Measurements from ENCODE around the gene OR51S1.
"Not testable (repeated sequence)": the region's sequence is repeated elsewhere in the genome, so short reads cannot be mapped to it uniquely, and the experiment has no call there.

The OR51S1 gene, protein sequence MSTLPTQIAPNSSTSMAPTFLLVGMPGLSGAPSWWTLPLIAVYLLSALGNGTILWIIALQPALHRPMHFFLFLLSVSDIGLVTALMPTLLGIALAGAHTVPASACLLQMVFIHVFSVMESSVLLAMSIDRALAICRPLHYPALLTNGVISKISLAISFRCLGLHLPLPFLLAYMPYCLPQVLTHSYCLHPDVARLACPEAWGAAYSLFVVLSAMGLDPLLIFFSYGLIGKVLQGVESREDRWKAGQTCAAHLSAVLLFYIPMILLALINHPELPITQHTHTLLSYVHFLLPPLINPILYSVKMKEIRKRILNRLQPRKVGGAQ

DNA sequence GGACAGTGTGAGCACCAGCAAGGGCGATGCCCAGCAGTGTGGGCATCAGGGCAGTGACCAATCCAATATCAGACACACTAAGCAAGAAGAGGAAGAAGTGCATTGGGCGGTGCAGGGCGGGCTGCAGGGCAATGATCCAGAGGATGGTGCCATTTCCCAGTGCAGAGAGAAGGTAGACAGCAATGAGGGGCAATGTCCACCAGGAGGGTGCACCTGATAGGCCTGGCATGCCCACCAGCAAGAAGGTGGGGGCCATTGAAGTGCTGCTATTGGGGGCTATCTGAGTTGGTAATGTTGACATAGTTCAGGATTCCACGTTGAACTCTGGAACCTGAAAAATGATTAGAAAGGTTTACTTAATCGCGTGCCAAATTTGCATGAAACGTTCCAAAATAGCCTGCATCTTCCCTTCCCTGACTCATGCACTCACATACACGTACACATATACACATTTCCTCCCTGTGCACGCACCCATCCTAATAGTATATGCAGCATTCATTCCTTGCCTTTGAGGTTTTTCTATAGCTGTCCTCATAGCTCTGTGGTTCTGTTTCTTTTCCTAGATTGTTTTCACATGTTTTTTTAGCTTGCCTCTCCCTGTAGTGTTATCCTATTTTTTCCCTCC is at the start of gene OR51S1:
OR51S1 (minus strand) TSS at position 301 of the 625 bp plus-strand sequence; CDS start at position 301, 0 bp downstream.
- no peaks in the 10 kb centered on the region for H3K9me3 Mint-ChIP-seq
- no peak within 1 kb of the TSS for H3K27ac Mint-ChIP-seq
- H3K27me3 Mint-ChIP-seq, result peaks cover 10% of the 10 kb centered on the region
- no peaks in the 10 kb centered on the region for H3K36me3 Mint-ChIP-seq (ENCODE audit: low read depth)
- no peak within 1 kb of the TSS for H3K4me3 Mint-ChIP-seq
- H3K4me1 Mint-ChIP-seq (ENCODE audit: low read depth), result no peaks in the 10 kb centered on the region

DNA sequence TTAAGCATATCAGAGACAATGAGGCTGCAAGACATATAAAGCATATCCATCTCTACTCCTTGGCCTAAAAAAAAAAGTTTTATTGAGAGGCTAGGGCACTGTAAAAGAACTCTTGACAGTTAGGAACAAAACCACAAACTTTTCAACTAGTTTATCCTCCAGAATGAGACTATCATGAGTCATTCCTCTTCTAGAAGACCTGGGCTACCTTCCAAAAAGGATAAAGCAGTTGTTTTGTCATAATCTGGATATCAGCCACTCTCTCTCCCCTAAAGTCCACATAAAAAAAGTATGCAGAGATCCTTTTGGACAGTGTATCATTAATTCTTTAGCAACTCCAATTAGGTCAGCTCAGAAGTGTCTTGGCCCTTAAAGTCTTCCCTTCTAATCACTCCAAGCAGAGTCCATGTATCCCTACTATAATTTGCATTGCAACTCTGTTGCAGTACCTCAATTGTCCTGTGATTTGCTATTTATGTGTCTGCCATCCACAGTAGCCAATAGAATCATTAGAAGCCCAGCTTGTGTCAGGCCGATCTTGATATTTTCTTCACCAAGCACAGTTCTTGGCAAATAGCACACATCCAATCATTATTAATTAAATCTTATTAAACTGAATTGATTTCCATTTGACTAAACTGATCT is 43.1 kb upstream of the OR51S1 start:
- H3K27me3 Mint-ChIP-seq, result peaks cover 16% of the 10 kb centered on the region
- no peaks in the 10 kb centered on the region for H3K36me3 Mint-ChIP-seq (ENCODE audit: low read depth)
- H3K4me1 Mint-ChIP-seq (ENCODE audit: low read depth), result no peaks in the 10 kb centered on the region
- H3K27ac Mint-ChIP-seq, result no peak overlapping the region
- H3K4me3 Mint-ChIP-seq, result no peak overlapping the region
- H3K9me3 Mint-ChIP-seq, result peaks cover 4% of the 10 kb centered on the region

DNA sequence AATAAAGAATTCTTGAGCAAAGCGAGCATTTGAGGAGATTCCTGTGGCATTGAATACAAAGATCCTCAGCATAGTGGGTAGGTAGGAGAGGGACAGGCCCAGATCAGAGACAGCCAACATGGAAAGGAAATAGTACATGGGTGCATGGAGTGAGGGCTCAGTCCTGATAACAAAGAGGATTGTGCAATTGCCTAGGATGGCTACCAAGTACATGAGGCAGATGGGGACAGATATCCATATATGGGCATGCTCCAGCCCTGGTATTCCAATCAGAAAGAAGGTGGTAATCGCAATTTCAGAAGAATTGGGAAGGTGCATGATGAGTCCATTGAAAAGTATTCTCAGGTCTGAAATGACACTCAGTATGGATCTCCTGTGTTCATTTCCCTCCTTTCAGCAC is 41.3 kb upstream of the OR51S1 start:
- H3K4me1 Mint-ChIP-seq (ENCODE audit: low read depth), result no peaks in the 10 kb centered on the region
- peaks cover 11% of the 10 kb centered on the region for H3K27me3 Mint-ChIP-seq
- H3K9me3 Mint-ChIP-seq, result peaks cover 4% of the 10 kb centered on the region
- no peaks in the 10 kb centered on the region for H3K36me3 Mint-ChIP-seq (ENCODE audit: low read depth)
- no peak overlapping the region for H3K4me3 Mint-ChIP-seq
- H3K27ac Mint-ChIP-seq, result no peak overlapping the region

DNA sequence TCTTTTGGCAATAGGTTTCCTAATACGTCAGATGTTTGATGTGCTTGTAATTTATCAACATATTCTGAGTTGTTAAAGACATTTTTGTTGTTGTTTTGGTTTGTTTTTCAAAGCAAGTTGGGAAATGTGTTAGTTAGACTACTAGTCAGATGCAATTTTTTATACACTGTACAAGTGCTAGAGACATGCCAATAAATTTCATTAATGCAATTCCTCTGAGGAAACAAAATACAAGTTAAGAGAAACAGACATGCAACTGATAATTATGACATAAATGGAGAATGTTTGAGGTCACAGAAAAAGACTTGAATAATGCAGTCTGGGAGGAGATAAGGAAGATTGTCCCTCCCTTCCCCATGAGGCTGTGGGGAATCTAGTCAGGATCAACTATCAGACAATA is 38.6 kb upstream of the OR51S1 start:
- peaks cover 4% of the 10 kb centered on the region for H3K9me3 Mint-ChIP-seq
- no peaks in the 10 kb centered on the region for H3K4me1 Mint-ChIP-seq (ENCODE audit: low read depth)
- no peak overlapping the region for H3K27ac Mint-ChIP-seq

DNA sequence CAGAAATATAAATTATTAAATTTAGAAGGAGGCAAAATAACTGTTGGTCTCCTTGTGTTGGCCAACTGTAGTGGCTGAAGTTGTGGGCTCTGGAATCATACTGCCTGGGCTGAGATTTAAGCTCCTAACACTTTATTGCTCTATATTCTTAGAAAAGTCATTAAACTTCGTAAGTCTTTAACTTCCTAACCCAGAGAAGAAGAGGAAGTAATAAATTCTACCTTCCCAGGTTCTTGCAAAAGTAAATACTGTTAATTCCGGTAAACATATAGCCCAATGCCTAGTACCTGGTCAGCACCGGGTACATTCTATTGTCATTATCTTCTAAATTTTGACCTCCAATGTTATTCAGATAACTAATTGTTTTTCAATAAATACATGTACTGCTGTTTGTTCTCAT is 37.2 kb upstream of the OR51S1 start:
- Mint-ChIP-seq H3K9me3 (peaks cover 4% of the 10 kb centered on the region), H3K27ac (no peak overlapping the region), H3K4me3 (no peak overlapping the region), H3K27me3 (peaks cover 4% of the 10 kb centered on the region), H3K36me3 (ENCODE audit: low read depth) (no peaks in the 10 kb centered on the region), H3K4me1 (ENCODE audit: low read depth) (no peaks in the 10 kb centered on the region)

More for the DNA sequence above, 38.6 kb upstream of the OR51S1 start:
- no peak overlapping the region for H3K4me3 Mint-ChIP-seq
- H3K36me3 Mint-ChIP-seq (ENCODE audit: low read depth), result no peaks in the 10 kb centered on the region
- H3K27me3 Mint-ChIP-seq, result peaks cover 7% of the 10 kb centered on the region

DNA sequence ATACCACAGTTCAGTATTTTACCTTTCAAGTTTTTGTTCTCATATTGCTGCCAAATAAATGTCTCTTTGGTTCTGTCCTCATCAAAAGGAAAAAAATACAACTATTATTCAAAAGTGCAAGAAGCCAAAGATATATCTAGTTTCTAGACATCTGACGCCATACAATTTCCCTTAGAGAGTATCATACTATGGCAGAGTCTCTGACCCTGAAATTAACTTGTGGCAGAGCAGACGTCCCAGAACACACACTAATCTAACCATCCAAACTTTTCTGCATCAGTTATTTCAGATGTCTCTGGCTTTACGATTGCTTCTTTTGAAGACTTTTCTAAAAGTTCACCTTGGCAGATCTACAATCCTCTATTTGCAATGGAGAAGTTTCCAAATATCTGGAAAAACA is 35.4 kb upstream of the OR51S1 start:
- peaks cover 4% of the 10 kb centered on the region for H3K27me3 Mint-ChIP-seq
- H3K4me1 Mint-ChIP-seq (ENCODE audit: low read depth), result no peaks in the 10 kb centered on the region
- H3K36me3 Mint-ChIP-seq (ENCODE audit: low read depth), result no peaks in the 10 kb centered on the region
- peaks cover under 1% of the 10 kb centered on the region for H3K9me3 Mint-ChIP-seq
- H3K27ac Mint-ChIP-seq, result no peak overlapping the region
- H3K4me3 Mint-ChIP-seq, result no peak overlapping the region

DNA sequence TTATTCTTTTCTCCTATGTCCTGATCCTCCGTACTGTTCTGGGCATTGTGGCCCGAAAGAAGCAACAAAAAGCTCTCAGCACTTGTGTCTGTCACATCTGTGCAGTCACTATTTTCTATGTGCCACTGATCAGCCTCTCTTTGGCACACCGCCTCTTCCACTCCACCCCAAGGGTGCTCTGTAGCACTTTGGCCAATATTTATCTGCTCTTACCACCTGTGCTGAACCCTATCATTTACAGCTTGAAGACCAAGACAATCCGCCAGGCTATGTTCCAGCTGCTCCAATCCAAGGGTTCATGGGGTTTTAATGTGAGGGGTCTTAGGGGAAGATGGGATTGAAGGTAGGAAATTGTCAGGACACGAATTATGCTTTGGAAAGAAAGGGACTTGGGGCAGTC is 33.5 kb upstream of the OR51S1 start:
- no peak overlapping the region for H3K4me3 Mint-ChIP-seq
- H3K27me3 Mint-ChIP-seq, result peaks cover 1% of the 10 kb centered on the region
- no peaks in the 10 kb centered on the region for H3K9me3 Mint-ChIP-seq
- no peaks in the 10 kb centered on the region for H3K36me3 Mint-ChIP-seq (ENCODE audit: low read depth)
- H3K4me1 Mint-ChIP-seq (ENCODE audit: low read depth), result no peaks in the 10 kb centered on the region
- no peak overlapping the region for H3K27ac Mint-ChIP-seq

DNA sequence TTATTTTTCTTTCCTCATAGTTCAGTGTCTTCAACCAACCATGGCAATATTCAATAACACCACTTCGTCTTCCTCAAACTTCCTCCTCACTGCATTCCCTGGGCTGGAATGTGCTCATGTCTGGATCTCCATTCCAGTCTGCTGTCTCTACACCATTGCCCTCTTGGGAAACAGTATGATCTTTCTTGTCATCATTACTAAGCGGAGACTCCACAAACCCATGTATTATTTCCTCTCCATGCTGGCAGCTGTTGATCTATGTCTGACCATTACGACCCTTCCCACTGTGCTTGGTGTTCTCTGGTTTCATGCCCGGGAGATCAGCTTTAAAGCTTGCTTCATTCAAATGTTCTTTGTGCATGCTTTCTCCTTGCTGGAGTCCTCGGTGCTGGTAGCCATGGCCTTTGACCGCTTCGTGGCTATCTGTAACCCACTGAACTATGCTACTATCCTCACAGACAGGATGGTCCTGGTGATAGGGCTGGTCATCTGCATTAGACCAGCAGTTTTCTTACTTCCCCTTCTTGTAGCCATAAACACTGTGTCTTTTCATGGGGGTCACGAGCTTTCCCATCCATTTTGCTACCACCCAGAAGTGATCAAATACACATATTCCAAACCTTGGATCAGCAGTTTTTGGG is 33.0 kb upstream of the OR51S1 start, which contains the start of gene OR51T1:
OR51T1 (plus strand) TSS at position 41 of the 641 bp plus-strand sequence; CDS start at position 41, 0 bp downstream.
- no peak within 1 kb of the TSS for H3K27ac Mint-ChIP-seq
- no peaks in the 10 kb centered on the region for H3K9me3 Mint-ChIP-seq
- H3K36me3 Mint-ChIP-seq (ENCODE audit: low read depth), result no peaks in the 10 kb centered on the region
- H3K4me1 Mint-ChIP-seq (ENCODE audit: low read depth), result no peaks in the 10 kb centered on the region
- H3K27me3 Mint-ChIP-seq, result no peaks in the 10 kb centered on the region
- no peak within 1 kb of the TSS for H3K4me3 Mint-ChIP-seq

DNA sequence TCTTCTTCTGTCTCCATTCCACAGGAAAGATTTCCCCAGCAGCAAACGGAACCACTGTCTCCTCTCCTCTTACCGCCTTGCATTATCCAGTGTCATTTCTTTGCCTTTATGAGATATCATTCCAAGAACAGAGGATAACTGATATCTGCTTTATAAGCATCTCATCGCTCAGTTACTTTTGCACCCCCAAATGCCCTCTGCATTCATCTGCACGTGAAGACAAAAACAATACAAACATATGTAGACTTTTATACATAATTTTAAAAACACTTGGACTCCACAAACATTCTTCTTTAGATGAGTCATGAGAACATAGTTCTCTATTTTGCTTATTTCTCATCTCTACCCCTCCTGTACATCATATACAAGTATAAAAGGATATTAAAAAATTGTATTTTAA is 32.2 kb upstream of the OR51S1 start:
- no peak overlapping the region for H3K4me3 Mint-ChIP-seq
- H3K9me3 Mint-ChIP-seq, result no peaks in the 10 kb centered on the region
- no peak overlapping the region for H3K27ac Mint-ChIP-seq
- no peaks in the 10 kb centered on the region for H3K27me3 Mint-ChIP-seq
- H3K4me1 Mint-ChIP-seq (ENCODE audit: low read depth), result no peaks in the 10 kb centered on the region
- H3K36me3 Mint-ChIP-seq (ENCODE audit: low read depth), result no peaks in the 10 kb centered on the region

DNA sequence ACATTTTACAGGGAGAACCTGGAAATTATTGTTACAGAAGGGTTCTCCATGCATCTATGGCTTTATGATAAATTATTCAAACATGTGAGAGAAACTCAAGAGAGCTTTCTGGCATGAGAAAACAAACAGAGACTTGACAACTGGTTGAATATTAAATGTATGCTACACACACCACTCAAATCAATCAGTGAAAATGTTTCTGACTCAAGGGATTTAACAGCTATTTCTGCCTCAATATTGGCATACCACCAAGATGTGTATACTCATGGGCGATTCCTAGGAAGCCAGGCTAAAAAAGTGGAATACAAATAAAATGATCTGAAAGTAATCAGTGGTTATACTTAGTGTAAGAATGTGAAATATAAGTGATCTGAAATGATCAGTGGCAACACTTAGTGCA is 16.8 kb upstream of the OR51S1 start:
- Mint-ChIP-seq H3K9me3 (no peaks in the 10 kb centered on the region), H3K4me1 (ENCODE audit: low read depth) (no peaks in the 10 kb centered on the region), H3K27ac (no peak overlapping the region), H3K27me3 (no peaks in the 10 kb centered on the region), H3K4me3 (no peak overlapping the region), H3K36me3 (ENCODE audit: low read depth) (no peaks in the 10 kb centered on the region)

DNA sequence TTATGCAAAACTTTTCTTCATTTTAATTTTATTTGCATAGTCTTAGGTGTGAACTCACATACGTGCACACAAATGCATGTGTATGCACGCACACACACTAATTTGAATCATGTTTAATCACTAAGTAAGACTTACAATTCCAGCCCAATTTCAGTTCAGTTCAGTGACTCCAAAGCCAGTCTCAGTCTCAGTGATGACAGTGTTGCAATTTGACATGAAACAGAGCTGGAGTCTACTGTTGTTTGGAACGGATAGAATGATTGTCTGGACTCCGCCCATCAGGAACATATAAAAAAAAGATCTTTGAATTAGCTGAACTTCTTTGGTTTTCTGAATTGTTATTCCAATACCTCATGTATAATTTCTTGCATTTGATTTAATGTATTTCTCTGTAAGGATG is 14.9 kb upstream of the OR51S1 start:
- Mint-ChIP-seq H3K27ac (no peak overlapping the region), H3K9me3 (no peaks in the 10 kb centered on the region), H3K4me1 (ENCODE audit: low read depth) (no peaks in the 10 kb centered on the region), H3K36me3 (ENCODE audit: low read depth) (no peaks in the 10 kb centered on the region), H3K4me3 (no peak overlapping the region), H3K27me3 (no peaks in the 10 kb centered on the region)

DNA sequence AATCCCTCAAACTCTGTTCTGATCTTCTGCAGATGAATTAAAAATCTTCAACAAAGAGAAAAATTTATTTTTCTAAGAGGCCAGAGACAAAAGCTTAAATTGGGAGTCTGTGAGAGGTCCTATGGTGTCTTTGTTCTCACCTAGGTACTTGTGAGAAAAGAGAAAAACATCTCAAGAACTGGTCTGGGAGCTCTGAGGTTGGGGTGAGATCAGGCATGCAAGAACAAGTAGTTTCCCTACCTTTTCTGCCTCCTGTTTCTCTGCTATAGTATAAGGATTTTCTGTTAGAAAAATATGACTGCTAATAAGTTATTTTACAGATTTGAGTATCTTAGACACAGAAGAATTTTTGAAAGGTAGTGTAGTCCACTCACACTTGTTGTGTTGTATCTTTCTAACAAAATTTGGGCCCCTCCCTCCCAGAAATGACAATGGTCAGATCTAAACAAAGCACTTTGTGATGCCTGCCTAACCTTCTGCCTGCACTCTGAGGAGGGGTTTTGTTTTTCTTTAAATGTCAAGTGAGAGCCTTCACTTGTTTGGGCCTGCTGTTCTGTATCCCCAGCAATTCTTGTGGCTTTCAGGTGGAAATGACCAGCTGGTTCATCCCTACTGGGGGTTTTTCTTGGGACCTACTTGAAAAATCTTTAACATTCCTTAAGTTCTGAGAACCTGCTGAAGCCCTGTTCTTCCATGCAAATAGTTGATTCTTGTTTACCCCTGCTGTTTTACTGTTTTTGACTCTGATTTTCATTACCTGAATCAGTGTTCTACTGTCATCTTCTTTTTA is 13.6 kb upstream of the OR51S1 start:
- H3K27ac Mint-ChIP-seq, result no peak overlapping the region
- H3K27me3 Mint-ChIP-seq, result no peaks in the 10 kb centered on the region
- H3K4me3 Mint-ChIP-seq, result no peak overlapping the region
- no peaks in the 10 kb centered on the region for H3K4me1 Mint-ChIP-seq (ENCODE audit: low read depth)
- H3K36me3 Mint-ChIP-seq (ENCODE audit: low read depth), result no peaks in the 10 kb centered on the region
- H3K9me3 Mint-ChIP-seq, result no peaks in the 10 kb centered on the region

DNA sequence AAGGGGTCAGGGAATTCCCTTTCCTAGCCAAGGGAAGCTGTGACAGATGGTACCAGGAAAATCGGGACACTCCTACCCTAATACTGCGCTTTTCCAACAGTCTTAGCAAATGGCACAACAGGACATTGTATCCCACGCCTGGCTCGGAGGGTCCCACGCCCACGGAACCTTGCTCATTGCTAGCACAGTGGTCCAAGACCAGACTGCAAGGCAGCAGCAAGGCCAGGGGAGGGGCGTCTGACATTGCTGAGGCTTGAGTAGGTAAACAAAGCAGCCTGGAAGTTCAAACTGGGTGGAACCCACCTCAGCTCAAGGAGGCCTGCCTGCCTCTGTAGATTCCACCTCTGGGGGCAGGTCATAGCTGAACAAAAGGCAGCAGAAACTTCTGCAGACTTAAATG is 5.3 kb upstream of the OR51S1 start:
- H3K4me3 Mint-ChIP-seq; H3K27ac Mint-ChIP-seq; H3K9me3 Mint-ChIP-seq; H3K36me3 Mint-ChIP-seq (ENCODE audit: low read depth); H3K4me1 Mint-ChIP-seq (ENCODE audit: low read depth): not testable (repeated sequence)
- peaks cover 11% of the 10 kb centered on the region for H3K27me3 Mint-ChIP-seq

DNA sequence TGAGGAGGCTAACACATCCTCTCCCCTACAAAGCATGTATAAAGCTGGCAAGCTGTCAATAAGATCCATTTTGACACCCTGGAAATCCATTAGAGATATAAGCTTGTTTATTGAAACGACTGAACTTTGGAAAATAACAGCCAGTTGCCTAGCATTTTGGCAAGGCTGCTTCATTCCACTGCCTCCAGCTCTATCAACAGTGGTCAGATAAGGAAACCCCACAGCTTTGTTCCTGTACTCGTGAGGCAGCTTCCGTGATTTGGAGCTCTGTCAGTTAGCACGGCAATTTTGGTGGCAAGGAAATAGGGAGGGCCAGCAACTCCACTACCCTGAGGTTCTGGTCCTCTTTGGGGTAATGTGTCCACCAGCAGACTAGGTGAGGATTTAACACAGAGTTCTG is 2.0 kb upstream of the OR51S1 start:
- no peaks in the 10 kb centered on the region for H3K9me3 Mint-ChIP-seq
- H3K4me1 Mint-ChIP-seq (ENCODE audit: low read depth), result no peaks in the 10 kb centered on the region
- no peak overlapping the region for H3K4me3 Mint-ChIP-seq
- peaks cover 14% of the 10 kb centered on the region for H3K27me3 Mint-ChIP-seq
- no peak overlapping the region for H3K27ac Mint-ChIP-seq
- H3K36me3 Mint-ChIP-seq (ENCODE audit: low read depth), result no peaks in the 10 kb centered on the region
